GM18868 (cell line): Measurements from ENCODE around the gene LTF.

Experiments used
- ATAC-seq: cut with Tn5 transposase; IDR thresholded peaks from one replicate; pipeline ENCODE4 v1.9.1; 2021; ENCODE audit warnings: mild to moderate bottlenecking, moderate library complexity; ENCODE audit not compliant: unreplicated experiment

LTF gene

DNA sequence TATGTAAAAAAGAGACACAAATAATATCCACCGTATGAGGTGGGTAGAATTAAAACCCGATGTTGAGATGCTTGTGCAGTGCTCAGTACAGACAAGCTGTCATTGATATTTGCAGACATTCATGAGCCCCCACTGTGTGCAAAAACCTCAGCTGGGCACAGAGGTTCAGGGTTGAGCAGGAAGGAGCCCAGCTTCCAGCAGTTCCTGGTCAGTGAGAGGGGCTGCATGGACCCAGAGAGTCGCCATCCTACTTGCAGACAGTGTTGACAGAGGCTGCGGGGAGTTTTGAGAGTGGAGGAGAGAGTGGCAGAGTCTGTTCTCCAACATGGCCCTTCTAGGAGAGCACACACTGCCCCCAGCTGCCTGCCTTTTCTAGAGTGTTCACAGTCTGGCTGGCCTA, 6.1 kb upstream of the LTF start:
- ATAC-seq: no peak

DNA sequence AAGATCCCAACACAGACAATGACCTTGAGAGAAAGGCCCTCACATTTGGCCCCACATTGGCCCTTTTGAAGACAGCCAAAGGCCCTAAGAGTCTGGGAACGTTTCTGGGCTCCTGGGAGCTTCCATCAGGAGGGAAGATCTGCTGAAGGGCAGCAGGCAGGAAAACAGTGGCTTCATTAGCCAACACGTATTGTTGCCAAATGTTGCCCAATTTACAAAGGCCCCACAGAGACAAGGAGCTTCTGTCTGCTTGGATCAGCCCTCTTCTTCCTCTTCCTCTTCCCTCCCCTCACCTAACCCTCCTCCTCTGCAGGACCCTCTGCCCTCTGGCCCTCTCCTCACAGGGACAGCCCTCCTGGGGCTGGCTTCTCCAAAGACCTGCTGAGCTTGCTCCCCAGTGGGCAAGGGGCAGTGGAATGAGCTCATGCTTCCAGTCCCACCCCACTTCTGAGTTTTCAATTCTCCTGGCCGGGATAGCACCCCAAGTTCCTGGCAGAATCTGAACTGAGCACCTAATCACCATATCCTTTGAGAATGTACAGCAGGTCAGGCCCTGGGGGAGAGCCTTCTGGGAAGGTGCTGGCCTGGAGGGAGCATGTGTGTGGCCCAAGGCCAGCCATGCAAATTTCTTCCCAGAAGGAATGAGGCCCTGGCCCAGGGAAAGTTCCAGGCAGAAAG, 5.1 kb upstream of the LTF start:
- no peak for ATAC-seq

DNA sequence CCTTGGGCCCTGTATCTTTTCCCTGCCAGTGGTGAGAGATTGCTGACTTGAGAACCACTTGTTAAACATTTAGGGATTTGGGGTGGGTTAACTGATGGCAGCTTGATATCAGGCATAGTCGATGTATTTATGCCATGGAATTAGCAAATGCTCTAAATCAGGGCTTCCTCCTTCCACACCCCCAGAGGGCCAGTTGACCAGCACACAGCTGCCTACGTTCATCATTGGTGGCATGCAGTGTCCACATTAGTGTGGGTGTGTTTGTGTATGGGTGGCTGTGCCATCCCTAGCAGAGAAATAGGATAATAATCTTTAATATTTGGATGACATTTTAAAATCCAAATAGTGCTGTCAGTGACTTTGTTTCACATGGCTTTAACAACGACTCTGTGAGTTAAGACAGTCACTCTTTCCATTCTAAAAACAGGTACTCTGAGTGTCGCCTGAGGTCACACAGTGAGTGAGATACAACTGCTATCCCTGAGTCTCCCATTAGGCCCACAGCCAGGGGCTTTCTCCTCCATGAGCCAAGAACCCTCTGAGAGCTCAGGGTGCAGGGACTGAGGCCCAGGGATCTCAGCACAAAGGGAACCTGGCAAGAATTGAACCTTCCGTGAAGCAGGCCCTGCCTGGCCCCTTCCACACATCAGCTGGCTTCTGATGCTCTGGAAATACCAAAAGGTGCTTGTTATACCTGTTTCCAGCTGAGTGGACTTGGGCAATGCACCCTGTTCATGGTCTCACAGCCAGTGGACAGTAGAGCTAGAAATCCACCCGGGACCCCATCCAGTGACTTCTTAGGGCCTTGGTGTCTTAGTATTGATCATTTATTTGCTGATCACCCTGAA, 4.3 kb upstream of the LTF start:
- no peak for ATAC-seq

DNA sequence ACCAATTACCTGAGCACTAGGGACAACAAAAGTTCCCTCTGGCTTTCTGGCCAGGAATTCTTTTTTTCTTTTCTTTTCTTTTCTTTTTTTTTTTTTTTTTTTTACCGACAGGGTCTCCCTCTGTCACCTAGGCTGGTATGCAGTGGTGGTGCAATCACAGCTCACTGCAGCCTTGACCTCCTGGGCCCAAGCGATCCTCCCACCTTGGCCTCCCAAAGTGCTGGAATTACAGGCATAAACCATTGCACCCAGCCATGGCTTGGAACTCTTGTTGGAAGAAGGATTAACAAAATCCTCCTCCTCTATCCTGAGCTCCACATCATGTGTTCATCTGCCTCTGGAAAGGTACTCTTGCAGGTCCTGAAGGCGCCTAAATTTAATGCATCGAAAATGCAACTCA, 2.9 kb upstream of the LTF start:
- ATAC-seq: no peak

DNA sequence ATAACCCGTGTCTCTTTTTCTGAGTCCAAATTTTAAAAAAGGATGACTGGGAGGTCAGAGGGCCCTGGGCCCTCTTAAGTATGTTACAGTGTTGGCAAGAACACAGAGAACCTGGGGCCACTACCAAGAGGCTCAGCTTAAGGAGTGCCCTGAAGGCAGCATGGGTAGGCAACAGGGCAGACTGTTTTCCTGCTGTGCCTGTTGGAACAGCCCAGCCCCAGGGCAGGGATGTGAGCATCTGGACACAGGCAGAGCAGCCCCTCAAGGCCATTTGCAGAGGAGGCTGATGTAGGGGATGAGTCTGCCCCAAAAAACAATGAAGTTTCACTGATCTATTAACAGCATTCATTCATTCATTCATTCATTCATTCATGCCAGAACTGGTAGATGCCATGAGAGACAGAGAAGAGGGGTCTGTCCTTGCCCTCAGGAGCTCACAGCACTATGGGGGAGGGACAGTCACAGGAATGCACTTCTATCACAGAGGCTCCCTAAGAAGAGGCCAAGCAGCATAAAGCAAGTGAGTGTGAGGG, 2.2 kb upstream of the LTF start:
- ATAC-seq: no peak

DNA sequence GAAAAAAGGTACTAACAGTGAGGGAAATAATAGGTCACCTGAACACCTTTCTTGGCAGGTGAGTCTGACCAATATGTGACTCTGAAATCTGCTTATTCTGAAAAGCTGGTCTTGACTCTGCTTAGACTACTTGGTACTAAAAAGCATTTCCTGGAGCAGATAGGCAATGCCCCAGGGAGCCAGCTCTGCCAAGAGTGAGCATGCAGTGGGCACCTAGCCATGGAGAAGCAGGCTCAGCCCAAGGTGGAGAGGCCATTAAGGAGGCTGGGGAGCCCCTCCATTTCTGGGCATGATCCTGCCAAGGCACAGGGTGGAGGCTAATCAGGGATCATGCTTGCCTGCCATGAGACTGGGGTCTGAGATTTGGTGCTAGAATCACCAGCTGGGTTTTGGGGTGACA, 1.6 kb upstream of the LTF start:
- ATAC-seq: no peak

DNA sequence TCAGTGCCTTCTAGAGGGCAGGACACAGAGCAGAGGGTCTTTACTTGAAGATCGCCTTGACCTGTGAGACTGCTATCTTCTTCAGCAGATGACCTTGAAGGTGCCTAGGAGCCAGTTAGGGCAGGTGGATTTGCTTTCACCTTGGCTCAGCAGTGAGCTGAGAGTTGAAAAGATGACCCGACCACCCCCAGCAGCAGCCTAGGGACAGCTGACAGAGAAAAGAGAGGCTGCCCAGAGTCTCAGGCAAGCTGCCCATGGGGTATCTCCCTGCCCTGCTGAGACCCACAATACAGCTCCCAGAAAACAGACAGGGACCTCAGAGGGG, 453 bp upstream of the LTF start:
- ATAC-seq: no peak

DNA sequence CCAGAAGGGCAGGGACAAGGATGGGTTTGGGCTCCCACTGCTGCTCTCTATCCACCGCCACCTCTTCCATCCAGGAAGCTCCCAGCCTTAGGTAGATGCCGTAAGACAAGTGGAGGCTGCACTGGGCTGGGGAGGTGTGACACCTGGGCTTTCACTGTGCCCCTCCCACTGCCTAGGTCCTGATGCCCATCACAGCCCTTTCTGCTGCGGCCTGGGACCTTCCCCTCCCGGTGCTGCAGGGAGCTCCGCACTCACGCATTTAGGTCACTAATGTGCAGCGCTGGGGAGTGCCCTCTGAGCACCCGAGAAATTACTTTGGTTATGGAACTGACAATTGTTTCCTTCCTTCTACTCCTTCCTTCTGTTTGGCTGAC, 850 bp downstream of the LTF start:
- ATAC-seq: no peak

DNA sequence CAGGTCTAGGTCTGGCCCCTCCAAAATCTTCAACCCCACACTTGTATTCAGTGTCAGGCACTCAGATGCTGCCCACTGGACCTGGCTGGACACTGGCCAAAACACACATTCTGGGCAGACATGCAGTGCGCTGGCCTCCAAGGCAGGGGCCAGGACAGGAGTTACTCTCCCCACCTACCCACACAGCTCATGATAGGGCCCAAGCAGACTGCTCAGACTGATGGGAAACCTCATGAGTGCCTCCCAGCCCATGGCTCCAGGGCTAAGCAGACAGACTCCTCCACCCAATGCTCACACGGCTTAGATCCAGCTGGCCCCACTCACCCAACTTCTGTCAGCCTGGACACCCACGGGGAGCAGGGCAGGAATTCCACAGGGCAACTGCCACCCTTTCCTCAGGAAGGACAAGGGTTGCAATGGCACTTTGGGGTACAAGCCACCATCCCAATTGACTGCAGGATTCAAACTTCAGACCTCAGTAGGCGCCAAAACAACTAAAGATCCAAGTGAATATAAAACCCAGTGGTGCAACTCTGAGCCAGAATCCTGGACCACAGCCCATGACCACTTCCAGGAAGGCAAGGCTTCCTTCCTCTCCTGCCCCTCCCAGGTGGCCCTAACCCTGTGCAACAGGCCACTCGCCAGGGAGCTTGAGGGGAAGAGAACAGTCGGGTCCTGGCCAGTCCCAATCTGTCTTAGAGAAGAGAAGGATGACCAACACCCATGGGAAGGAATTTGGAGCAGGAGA, 1.4 kb downstream of the LTF start:
- ATAC-seq: no peak

DNA sequence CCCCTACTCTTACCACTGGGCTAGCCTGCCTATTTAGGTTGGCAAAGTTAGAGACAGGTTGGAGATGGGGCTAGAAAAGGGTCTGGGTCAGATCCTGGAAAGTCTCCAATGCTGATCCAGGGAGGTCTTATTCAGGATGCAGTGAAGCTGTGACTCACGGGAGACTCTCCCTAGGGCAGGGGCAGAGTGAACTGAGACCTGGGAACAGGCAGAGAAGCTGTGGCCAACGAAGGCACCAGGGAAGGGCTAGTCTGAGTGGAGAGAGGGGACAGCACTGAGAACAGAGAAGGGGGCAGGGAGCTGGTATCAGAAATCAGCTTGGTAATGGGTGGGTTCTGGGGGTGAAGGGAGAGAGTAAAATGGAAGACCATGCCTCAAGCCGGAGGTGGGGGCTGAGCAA, 2.2 kb downstream of the LTF start:
- ATAC-seq: no peak

DNA sequence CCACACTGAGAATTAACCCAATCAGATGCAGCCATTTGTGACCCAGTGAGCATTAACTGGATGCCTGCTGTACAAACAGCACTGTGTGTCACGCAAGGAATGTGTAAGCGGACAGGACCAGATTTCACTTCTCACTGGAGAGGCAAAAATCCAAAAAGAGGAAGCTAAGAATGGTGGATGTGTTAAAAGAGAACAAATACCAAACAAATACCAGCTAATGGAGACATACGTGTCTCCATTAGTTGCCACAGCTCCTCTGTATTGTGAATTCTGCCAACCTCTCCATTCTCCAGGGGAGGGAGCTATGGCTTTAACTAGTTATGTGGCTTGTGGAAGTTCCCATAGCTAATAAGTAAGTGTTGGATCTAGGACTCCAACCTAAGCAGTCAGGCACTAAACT, 2.6 kb downstream of the LTF start:
- no peak for ATAC-seq

DNA sequence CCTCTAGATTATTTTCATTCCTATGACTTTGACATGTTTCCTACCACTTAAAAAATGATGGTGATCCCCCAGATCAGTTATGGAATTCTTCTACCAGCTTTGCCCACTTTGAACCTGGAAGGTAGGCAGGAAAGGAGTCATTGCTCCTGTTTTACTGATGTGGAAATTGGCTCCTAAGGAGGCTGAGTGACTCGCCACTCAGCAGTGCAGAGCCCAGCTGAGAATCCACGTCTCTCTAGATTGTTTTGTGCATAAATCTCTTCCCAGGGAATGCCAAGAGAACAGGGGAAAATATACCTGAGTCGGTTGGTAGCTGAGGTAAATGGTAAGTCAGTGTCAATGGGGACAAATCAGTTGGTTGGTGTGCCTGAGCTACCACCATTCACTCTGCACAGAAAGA, 4.7 kb downstream of the LTF start:
- no peak for ATAC-seq

DNA sequence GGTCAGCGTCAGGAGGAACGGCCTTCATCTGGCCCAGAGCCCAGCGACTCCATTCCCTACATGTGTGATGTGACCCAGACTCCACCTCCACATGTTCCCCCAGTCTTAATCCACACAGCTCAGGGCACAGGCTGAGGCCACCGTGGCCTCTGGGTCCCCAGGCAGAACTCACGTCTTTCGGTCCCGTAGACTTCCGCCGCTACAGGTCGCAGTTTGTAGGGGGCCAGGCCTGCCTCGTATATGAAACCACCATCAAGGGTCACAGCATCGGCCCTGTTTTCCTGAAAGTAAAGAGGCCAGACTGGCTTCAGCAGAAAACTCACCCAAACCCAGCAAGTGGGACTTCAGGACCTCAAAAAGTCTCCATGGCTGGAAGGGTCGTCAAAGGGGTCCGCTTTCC, 8.6 kb downstream of the LTF start:
- ATAC-seq: no peak

DNA sequence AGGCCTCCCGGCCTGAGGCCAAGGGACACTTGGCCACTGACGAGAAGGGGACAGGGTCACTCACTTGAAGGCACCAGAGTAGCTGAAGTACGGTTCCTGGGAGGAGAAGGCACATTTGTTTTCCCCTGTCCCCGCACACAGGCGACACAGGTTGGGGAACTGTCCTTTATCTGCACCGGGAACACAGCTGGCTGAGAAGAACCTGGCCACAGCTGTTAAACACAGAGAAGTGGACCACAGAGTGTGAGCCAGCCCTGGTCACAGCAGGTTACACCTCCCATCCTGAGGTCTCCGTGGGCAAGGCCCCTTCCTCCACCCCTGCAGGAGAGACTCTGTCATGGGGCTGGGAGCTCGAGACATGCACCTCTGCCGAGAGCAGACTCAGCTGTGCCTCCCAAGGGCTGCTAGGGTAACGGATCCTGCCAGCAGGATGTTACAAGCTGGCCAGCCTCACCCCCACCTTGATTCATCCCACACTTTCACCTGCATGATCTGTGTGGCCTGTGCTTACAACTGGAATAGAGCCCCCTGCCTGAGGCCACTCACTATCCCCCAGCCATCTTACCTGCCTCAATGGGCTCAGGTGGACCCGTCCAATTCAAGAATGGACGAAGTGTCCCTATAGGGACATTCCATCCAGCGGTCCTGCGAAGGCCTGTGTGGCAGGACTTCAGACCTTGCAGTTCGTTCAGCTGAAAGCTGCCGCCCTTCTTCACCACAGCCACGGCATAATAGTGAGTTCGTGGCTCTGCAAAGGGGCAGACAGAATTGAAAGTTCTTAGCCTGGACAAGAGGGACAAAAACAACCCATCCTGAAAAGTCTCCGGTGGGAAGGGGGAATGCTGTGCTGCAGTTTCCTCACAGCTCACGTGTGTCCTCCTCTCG, 9.2 kb downstream of the LTF start:
- ATAC-seq: no peak

DNA sequence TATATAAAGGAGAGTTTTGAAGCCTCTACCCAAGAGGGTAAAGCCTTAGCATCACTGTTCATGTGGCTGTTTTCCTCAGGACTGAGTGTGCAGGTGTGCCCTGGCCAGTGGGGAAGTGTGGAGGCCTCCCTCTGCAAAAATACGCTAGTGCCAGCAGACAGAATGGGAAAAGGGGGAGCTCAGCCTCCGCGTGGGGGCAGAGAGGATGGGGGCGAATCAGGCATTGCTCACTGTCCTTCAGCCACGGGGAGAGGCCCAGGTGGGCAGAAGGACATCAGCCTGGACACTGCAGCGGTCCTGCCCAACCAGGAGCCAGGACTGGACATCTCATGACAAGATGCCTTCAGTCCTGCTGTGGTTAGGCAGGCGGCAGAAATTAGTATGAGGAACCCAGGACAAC, 10.1 kb downstream of the LTF start:
- no peak for ATAC-seq

DNA sequence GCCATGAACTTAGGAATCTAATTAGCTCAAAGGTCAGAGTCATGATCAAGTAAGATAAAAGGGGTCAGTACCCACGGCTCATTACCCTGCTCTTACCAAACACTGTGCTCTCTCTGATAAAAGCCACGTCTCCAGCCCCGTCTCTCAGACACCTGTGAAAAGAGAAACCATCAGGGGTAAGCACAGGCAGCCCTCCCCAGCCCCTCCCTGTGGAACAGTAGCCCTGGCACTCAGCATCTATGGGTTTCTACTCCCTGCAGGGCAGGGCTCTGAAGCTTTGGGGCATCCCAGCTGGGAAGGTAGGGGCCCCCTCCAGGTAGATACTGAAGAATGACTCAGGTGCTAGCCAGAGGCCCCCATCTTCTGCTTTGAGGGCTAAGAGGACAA, 10.5 kb downstream of the LTF start:
- no peak for ATAC-seq

DNA sequence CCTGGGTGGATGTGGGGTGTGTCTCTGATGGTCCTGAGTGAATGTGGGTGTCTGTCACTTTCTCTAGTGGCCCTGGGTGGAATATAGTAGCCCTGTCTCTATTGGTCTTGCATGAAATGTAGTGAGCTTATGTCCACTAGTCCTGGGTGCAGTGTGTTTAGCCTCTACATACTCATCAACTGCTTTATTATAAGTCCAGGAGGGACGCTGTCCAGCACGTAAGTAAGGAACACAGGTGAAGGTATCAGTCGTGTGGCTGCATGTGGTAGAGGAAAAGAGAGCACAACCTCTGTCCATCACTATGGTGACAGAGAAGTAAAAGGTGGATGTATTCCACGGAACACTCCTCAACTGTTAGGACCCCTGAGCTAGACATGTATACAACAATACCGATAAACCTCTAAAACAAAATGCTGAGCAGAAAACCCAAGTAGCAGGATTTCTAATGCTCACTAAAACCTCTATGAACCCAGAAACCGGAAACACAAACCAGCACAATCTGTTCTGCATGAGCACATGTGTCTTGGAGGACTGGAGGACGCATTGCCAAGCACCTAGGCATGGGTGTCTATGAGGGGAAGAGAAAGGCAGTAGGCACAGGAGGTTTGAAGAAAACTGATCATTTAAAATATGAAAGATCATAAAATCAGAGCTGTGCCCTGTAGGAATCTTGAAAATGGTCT, 11.0 kb downstream of the LTF start:
- ATAC-seq: no peak

DNA sequence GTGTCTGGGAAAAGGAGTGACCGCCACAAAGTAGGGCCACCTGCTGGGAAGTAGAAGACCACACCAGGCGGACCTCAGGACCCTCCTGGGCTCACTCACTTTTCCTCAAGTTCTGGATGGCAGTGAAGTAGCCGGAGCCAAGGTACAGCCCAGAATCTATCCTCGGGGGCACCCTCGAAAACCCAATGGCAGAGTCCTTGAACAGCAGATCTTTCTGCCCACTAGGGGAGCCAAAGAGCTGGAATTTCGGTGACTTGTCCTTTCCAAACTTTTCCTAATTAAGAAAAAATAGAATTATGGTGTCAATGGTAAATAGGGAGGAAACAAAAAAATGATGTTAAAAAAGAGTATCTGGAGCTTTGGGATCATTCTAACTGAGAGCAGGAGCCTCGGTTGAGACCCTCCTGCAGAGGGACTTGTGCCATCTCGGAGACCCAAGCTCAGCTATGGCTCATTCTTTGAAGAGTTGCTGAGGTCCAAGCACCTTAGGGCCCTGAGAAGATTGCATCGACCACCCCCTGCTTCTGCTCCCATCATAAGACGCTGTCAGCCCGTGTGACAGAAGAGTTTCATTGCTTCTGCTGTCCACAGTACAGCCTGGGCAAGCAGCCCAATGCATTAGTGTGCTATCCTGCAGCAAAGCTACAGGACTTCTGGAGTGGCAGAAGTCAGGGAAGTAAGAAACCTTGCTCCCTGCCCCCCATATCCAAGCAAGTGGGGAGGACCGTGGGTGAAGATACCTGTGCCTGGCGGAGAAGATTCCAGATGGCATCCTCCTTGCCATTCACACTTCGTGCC, 14.8 kb downstream of the LTF start:
- no peak for ATAC-seq

DNA sequence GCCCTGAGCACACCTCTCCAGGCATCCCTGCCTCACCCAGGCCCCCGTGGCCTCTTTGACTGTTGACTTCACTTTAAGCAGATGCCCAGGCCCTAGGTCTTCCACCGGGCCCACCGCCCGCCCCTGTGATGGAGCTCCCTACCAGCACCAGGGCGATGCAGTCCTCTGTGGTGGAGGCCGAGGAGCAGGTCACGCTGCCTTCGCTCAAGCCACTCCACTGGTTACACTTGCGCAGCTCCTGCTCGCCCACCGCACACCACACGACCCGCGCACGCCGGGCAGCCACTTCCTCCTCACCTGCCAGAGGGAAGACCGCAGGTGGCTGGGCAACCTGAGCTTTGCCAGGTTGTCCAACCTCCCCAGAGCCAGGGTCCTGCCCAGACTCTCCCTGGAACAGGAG, 16.0 kb downstream of the LTF start:
- ATAC-seq: no peak
